Mesothelial cell of epicardium (in vitro differentiated cells): ENCODE results near the gene FATE1. TPM values are rescaled to one million over a fixed set of nuclear protein-coding genes. Genes with fewer than 3 reads are reported as not detected.

Experiments used
- DNase-seq, 2 experiments: peaks; one replicate each; pipeline ENCODE4 v3.0.0; 2021; ENCODE audit warnings: low spot score in 2 of 2; ENCODE audit not compliant: unreplicated experiment in 2 of 2
- H3K27ac Mint-ChIP-seq: 2 replicates; pipeline ENCODE4 v1.8.0; 2021; ENCODE audit warnings: mixed read lengths
- H3K27me3 Mint-ChIP-seq: 2 replicates; pipeline ENCODE4 v1.8.0; 2021; ENCODE audit warnings: low read depth, mixed read lengths
- H3K36me3 Mint-ChIP-seq: 2 replicates; pipeline ENCODE4 v1.8.0; 2021; ENCODE audit warnings: mixed read lengths
- H3K4me1 Mint-ChIP-seq: 2 replicates; pipeline ENCODE4 v1.8.0; 2021; ENCODE audit warnings: mixed read lengths
- H3K4me3 Mint-ChIP-seq: 2 replicates; pipeline ENCODE4 v1.8.0; 2021; ENCODE audit warnings: mild to moderate bottlenecking, moderate library complexity, mixed read lengths
- H3K9me3 Mint-ChIP-seq: 2 replicates; pipeline ENCODE4 v1.8.0; 2021; ENCODE audit warnings: mixed read lengths
- CTCF ChIP-seq: fragments of 200-600 bp; sonication (generic); IDR thresholded peaks from one replicate; pipeline ENCODE4 v1.5.0; 2021; ENCODE audit warnings: antibody characterized with exemption; ENCODE audit not compliant: unreplicated experiment
- total RNA-seq: library from RNA; stranded (reverse); gene quantifications from 3 replicates; pipeline ENCODE4 v1.2.1, GENCODE V29; 2021

Gene FATE1
- total RNA-seq, 1 donor from 2014 or later, result not detected

DNA sequence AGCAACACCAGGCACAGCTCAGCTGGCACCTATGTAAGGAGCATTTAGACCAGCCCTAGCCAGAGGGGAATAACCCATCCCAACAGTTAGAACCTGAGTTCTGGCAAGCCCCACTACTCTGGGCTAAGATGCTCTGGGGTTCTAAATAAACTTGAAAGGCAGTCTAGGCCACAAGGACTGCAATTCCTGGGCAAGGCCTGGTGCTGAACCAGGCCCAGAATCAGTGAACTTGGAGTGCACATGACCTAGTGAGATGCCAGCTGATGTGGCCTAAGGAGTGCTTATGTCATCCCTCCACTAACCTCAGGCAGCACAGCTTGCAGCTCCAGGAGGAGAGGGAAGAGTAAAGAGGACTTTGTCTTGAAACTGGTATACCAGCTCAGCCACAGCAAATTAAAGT lies 28.2 kb upstream of the FATE1 start:
- H3K27ac Mint-ChIP-seq, result no peak overlapping the region
- H3K4me3 Mint-ChIP-seq, result no peak overlapping the region
- H3K9me3 Mint-ChIP-seq, result no peaks in the 10 kb centered on the region
- H3K4me1 Mint-ChIP-seq, result no peaks in the 10 kb centered on the region
- DNase-seq, result no peak
- H3K27me3 Mint-ChIP-seq, result peaks cover 26% of the 10 kb centered on the region
- H3K36me3 Mint-ChIP-seq, result no peaks in the 10 kb centered on the region
- no peak for TF ChIP-seq CTCF

GRCh38 chrX:151688695-151689094 lies 27.1 kb upstream of the FATE1 start:
- H3K4me1 Mint-ChIP-seq, result no peaks in the 10 kb centered on the region
- H3K9me3 Mint-ChIP-seq, result no peaks in the 10 kb centered on the region
- no peaks in the 10 kb centered on the region for H3K36me3 Mint-ChIP-seq
- H3K27me3 Mint-ChIP-seq, result peaks cover 17% of the 10 kb centered on the region
- H3K27ac Mint-ChIP-seq, result no peak overlapping the region
- DNase-seq, result no peak
- no peak overlapping the region for H3K4me3 Mint-ChIP-seq
- no peak for TF ChIP-seq CTCF

DNA sequence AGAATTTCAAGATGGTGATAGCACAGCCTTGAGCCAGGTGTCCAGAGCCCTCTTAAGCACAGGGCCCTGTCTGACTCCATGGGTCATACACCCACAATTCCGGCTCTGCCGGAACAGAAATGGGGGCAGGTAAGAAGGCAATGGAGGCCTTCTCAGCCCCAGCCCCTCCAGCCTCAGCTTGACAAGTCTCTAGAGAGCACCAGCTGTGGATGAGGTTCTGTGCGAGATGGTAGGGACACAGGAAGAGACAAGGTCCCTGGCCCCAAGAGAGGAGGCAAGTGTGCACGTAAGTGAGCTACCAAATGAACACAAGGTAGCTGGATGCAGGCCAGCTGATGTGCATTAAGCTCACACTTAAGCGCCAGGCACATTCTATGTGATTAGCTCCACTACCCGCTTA lies 23.0 kb upstream of the FATE1 start:
- no peak overlapping the region for H3K4me3 Mint-ChIP-seq
- TF ChIP-seq CTCF, result no peak
- H3K4me1 Mint-ChIP-seq, result peaks cover 5% of the 10 kb centered on the region

DNA sequence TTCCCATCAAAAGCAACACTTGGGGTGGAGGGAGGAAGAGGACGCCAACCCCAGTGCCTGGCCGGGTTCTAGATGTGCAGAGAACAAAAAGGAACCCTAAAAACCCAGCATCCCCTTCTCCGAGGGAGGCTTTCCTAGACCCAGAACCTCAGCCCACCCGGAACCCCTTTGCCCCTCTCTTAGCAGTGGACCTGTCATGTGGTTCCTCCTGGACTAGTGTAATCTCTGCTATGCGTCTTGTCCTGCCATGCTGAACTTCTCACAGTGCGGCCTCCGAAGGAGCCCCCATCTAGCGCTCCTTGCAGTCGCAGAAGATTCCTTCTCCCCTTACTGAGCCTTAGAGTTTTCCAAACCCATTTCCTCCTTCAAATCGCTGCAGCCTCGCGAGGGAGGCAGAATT lies 21.7 kb upstream of the FATE1 start:
- Mint-ChIP-seq H3K9me3 (peaks cover 4% of the 10 kb centered on the region), H3K27me3 (peaks cover 32% of the 10 kb centered on the region), H3K36me3 (no peaks in the 10 kb centered on the region), H3K27ac (no peak overlapping the region), H3K4me3 (peak overlapping the region; percentile 50), H3K4me1 (peaks cover 5% of the 10 kb centered on the region)
- no peak for DNase-seq
- no peak for TF ChIP-seq CTCF

More for the DNA sequence above, 23.0 kb upstream of the FATE1 start:
- peaks cover 4% of the 10 kb centered on the region for H3K9me3 Mint-ChIP-seq
- H3K27me3 Mint-ChIP-seq, result peaks cover 25% of the 10 kb centered on the region
- no peaks in the 10 kb centered on the region for H3K36me3 Mint-ChIP-seq
- DNase-seq, result no peak
- no peak overlapping the region for H3K27ac Mint-ChIP-seq

- DNase-seq, result no peak
- Mint-ChIP-seq H3K36me3 (no peaks in the 10 kb centered on the region), H3K4me1 (peaks cover 5% of the 10 kb centered on the region), H3K4me3 (peak within 1 kb of the TSS; percentile 60), H3K27me3 (peaks cover 33% of the 10 kb centered on the region), H3K9me3 (peaks cover 4% of the 10 kb centered on the region), H3K27ac (no peak within 1 kb of the TSS)
- TF ChIP-seq CTCF, result no peak
Measured at GRCh38 chrX:151694661-151695582, 20.9 kb upstream of the FATE1 start, which contains the start of gene PRRG3. TSS of gene PRRG3 (plus strand) at chrX:151695458. CDS start at chrX:151698815, 3,357 bp downstream.
